ENCODE data around the gene GRID1. TPM values are rescaled to one million over a fixed set of nuclear protein-coding genes. Genes with fewer than 3 reads are reported as not detected.

The GRID1 gene
- total RNA-seq, 1 donor from 2014 or later = 1.1 TPM

DNA sequence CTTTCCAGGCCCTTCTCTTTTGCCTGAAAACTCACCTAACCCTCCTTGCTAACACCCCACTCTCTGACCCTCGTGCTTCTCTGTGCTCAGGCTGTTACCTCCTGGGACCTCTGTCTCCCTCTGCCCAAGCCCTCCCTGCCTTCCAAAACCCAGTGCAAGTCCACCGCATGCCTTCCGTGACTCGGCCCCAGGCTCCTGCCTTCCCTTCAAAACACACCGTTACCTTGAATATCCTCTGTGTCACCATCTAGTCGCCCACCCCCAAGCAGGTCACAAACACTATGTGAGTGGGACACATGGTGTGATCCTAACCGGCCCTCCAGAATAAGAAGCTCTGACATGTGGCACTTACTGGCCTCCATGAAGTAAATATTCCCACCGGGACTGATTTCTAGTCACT, 176.7 kb downstream of the GRID1 start:
- peaks cover 9% of the 10 kb centered on the region for H3K27me3 Mint-ChIP-seq (ENCODE audit: low read depth)
- no peaks in the 10 kb centered on the region for H3K36me3 Mint-ChIP-seq (ENCODE audit: low read depth)
- TF ChIP-seq CTCF (conservative IDR thresholded peaks at IDR 0.05) = no peak
- H3K4me1 Mint-ChIP-seq = no peaks in the 10 kb centered on the region
- no peak overlapping the region for H3K4me3 Mint-ChIP-seq
- no peak overlapping the region for H3K27ac Mint-ChIP-seq (ENCODE audit: unreplicated experiment)
- H3K9me3 Mint-ChIP-seq = no peaks in the 10 kb centered on the region
- no peak for DNase-seq (ENCODE audit: low read depth, low spot score)

- no peak overlapping the region for H3K4me3 Mint-ChIP-seq
- H3K4me1 Mint-ChIP-seq = no peaks in the 10 kb centered on the region
- H3K9me3 Mint-ChIP-seq = no peaks in the 10 kb centered on the region
- no peak overlapping the region for H3K27ac Mint-ChIP-seq (ENCODE audit: unreplicated experiment)
- peaks cover 9% of the 10 kb centered on the region for H3K27me3 Mint-ChIP-seq (ENCODE audit: low read depth)
- DNase-seq (ENCODE audit: low read depth, low spot score) = no peak
- H3K36me3 Mint-ChIP-seq (ENCODE audit: low read depth) = no peaks in the 10 kb centered on the region
- TF ChIP-seq CTCF (conservative IDR thresholded peaks at IDR 0.05) = no peak
Measured at GRCh38 chr10:86188796-86189558, 177.6 kb downstream of the GRID1 start.

DNA sequence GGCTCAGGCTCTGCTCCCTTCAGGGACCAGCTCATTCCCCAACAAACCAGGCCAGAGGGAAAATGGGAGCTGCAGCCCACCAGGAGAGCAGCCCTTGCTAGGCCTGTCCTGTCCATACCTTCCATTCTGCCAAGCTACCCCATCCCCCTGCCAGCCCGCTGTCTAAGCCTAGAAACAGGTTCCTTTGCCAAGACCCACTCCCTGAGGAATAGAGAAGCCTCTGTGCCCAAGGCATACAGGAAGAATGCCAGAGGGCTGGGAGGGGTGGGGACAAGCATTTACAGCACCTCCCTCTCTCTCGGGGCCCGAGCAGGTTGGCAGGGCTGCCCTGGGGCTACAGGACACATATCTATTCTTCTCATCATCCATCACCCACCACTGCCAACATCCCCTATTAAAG, 178.3 kb downstream of the GRID1 start:
- DNase-seq (ENCODE audit: low read depth, low spot score) = no peak
- no peak for TF ChIP-seq CTCF (conservative IDR thresholded peaks at IDR 0.05)
- Mint-ChIP-seq H3K4me3 (no peak overlapping the region), H3K36me3 (ENCODE audit: low read depth) (no peaks in the 10 kb centered on the region), H3K27me3 (ENCODE audit: low read depth) (peaks cover 9% of the 10 kb centered on the region), H3K27ac (ENCODE audit: unreplicated experiment) (no peak overlapping the region), H3K9me3 (no peaks in the 10 kb centered on the region), H3K4me1 (no peaks in the 10 kb centered on the region)

DNA sequence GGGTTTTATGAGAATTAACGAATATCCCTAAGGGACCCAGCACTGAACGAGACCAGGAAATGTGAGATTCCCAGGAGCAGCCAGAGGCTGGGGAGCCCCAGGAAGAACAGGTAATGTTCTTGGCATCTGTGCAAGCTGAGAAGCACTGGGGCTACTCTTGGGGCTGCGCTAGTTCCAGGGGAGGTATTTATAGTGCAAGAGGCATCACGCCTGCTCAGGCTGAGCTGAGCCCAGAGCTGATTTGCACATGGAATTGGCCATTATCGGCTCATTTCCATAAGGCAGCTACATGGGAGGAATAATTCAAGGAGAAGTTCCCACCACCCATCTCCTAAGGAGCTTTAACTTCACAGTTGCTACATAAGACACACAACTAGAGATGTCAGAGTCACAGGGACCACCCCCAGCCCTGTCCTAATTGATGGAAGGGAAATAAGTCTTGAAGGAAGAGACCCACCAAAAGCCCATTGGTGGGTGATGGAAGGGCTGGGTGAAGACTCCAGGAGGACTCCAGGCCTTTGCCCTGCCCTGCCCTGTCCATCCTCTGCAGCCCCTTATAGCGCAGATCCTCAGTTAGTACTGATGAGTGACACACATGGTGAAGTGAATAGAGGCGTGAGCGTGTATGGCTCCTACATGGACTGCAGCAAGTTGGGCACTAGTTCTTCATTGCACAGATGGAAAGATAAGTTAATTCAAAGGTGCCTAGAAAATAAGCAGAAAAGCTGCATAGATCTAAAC, 178.9 kb downstream of the GRID1 start:
- H3K4me3 Mint-ChIP-seq = no peak overlapping the region
- no peak for TF ChIP-seq CTCF (conservative IDR thresholded peaks at IDR 0.05)
- no peaks in the 10 kb centered on the region for H3K4me1 Mint-ChIP-seq
- H3K27me3 Mint-ChIP-seq (ENCODE audit: low read depth) = peaks cover 9% of the 10 kb centered on the region
- DNase-seq (ENCODE audit: low read depth, low spot score) = no peak
- H3K36me3 Mint-ChIP-seq (ENCODE audit: low read depth) = no peaks in the 10 kb centered on the region
- H3K27ac Mint-ChIP-seq (ENCODE audit: unreplicated experiment) = no peak overlapping the region
- no peaks in the 10 kb centered on the region for H3K9me3 Mint-ChIP-seq

DNA sequence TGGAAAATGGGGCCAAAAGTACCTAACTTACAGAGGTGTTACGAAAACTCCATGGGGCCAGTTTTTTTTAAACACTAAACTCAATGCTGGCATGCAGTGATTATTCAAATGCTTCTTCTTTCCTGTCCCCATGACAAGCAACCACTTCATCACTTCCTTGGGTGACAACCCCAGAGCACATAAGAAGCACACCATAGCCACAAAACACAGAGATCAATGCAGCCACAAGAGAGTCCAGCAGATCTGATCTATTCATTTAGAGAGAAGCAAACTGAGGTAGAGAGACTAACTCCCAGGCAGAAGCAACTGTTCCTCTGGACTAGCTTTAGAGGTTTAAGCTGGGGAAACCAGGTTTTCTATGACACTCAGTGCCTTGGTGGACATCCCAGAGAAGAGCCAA, 180.0 kb downstream of the GRID1 start:
- Mint-ChIP-seq H3K36me3 (ENCODE audit: low read depth) (no peaks in the 10 kb centered on the region), H3K4me1 (no peaks in the 10 kb centered on the region), H3K9me3 (no peaks in the 10 kb centered on the region), H3K27me3 (ENCODE audit: low read depth) (peaks cover 9% of the 10 kb centered on the region), H3K27ac (ENCODE audit: unreplicated experiment) (no peak overlapping the region), H3K4me3 (no peak overlapping the region)
- TF ChIP-seq CTCF (conservative IDR thresholded peaks at IDR 0.05) = no peak
- DNase-seq (ENCODE audit: low read depth, low spot score) = no peak

Measured in neural crest cell (in vitro differentiated cells).